ENCODE results near the gene TMPRSS7.

TMPRSS7 gene

GRCh38 chr3:112124907-112125607, 90.5 kb downstream of the TMPRSS7 start:
- no peak overlapping the region for H3K4ac ChIP-seq (ENCODE audit: low read length)
- no peak overlapping the region for H3K4me2 ChIP-seq (ENCODE audit: insufficient read depth, low read length, poor library complexity, severe bottlenecking)
- no peak overlapping the region for H2BK15ac ChIP-seq (ENCODE audit: low read length)
- H3K27ac ChIP-seq (replicated peaks; ENCODE audit: low read length), result no peak overlapping the region
- no peaks in the 10 kb centered on the region for H3K27me3 ChIP-seq (ENCODE audit: control insufficient read depth in 3 of 3, insufficient read depth in 3 of 3, low read depth in 1 of 3, low read length in 3 of 3)
- H2BK5ac ChIP-seq (ENCODE audit: low read length), result no peak overlapping the region
- H2AFZ ChIP-seq (ENCODE audit: low read length), result peak overlapping the region; percentile 9
- no peak overlapping the region for H3K18ac ChIP-seq (ENCODE audit: low read length)
- no peak overlapping the region for H3K14ac ChIP-seq (ENCODE audit: low read length)
- no peaks in the 10 kb centered on the region for H3K79me1 ChIP-seq (ENCODE audit: low read depth, low read length)
- H3K4me3 ChIP-seq (ENCODE audit: low read length in 2 of 2), result no peak overlapping the region
- peaks cover 18 to 19% of the 10 kb centered on the region in 2 donors for H3K4me1 ChIP-seq (ENCODE audit: control insufficient read depth in 2 of 2, insufficient read depth in 1 of 2, low read depth in 1 of 2, low read length in 2 of 2)
- no peaks in the 10 kb centered on the region for H3K36me3 ChIP-seq (replicated peaks in 1 of 2; ENCODE audit: control insufficient read depth in 2 of 2, insufficient read depth in 2 of 2, low read length in 2 of 2)
- no peak overlapping the region for H3K9ac ChIP-seq (ENCODE audit: low read depth, low read length, poor library complexity)
- WGBS, 2 donors (ENCODE audit: extremely low coverage in 2 of 2, insufficient read length in 2 of 2, insufficient replicate concordance in 1 of 2), result no CpG with 5 or more reads among the region's 5 CpGs
- no peaks in the 10 kb centered on the region for H3K9me3 ChIP-seq (replicated peaks in 1 of 2; ENCODE audit: control insufficient read depth in 2 of 2, insufficient read depth in 1 of 2, low read depth in 1 of 2, low read length in 2 of 2)
- peak overlapping the region; percentile 19 for H2BK12ac ChIP-seq (ENCODE audit: low read length)
- no peak overlapping the region for H4K91ac ChIP-seq (ENCODE audit: low read depth, low read length, poor library complexity)
- H3K23ac ChIP-seq (ENCODE audit: low read depth, low read length, poor library complexity), result no peak overlapping the region
- H4K8ac ChIP-seq (ENCODE audit: low read depth, low read length), result no peak overlapping the region
- no peak for DNase-seq (ENCODE audit: low spot score)
- H2AK5ac ChIP-seq (ENCODE audit: low read depth, low read length), result no peak overlapping the region
- H2BK120ac ChIP-seq (ENCODE audit: low read depth, low read length), result no peak overlapping the region

DNA sequence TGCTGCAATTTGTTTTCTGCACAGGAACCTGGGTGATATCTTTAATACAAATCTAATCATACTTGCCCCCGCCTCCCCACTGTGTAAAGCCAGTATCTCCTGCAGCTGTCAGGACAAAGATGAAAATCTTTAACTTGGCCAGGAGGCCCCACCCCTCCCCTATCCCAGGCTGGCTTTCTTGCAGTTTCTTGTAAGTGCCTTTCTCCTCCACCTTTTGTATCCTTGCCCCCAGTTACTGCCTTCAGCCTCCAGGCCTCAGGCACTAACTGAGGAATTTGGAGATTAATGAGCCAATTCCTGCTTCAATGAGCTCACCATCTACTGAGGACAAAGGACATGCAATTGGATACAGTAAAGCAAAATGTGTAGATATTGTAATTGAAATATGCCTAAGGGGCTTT, 92.0 kb downstream of the TMPRSS7 start:
- H3K4me3 ChIP-seq (ENCODE audit: low read length in 2 of 2), result no peak overlapping the region
- no peak overlapping the region for H3K9ac ChIP-seq (ENCODE audit: low read depth, low read length, poor library complexity)
- H2BK15ac ChIP-seq (ENCODE audit: low read length), result no peak overlapping the region
- DNase-seq (ENCODE audit: low spot score), result peak; percentile 20
- no peak overlapping the region for H3K18ac ChIP-seq (ENCODE audit: low read length)
- no peak overlapping the region for H3K14ac ChIP-seq (ENCODE audit: low read length)
- H3K4me1 ChIP-seq (ENCODE audit: control insufficient read depth in 2 of 2, insufficient read depth in 1 of 2, low read depth in 1 of 2, low read length in 2 of 2), result peaks cover 18 to 19% of the 10 kb centered on the region in 2 donors
- peak overlapping the region; percentile 33 for H2AFZ ChIP-seq (ENCODE audit: low read length)
- H3K36me3 ChIP-seq (replicated peaks in 1 of 2; ENCODE audit: control insufficient read depth in 2 of 2, insufficient read depth in 2 of 2, low read length in 2 of 2), result no peaks in the 10 kb centered on the region
- H3K27me3 ChIP-seq (ENCODE audit: control insufficient read depth in 3 of 3, insufficient read depth in 3 of 3, low read depth in 1 of 3, low read length in 3 of 3), result no peaks in the 10 kb centered on the region
- H2BK120ac ChIP-seq (ENCODE audit: low read depth, low read length), result no peak overlapping the region
- H3K79me1 ChIP-seq (ENCODE audit: low read depth, low read length), result no peaks in the 10 kb centered on the region
- no peak overlapping the region for H3K23ac ChIP-seq (ENCODE audit: low read depth, low read length, poor library complexity)
- H3K27ac ChIP-seq (replicated peaks; ENCODE audit: low read length), result peak overlapping the region; percentile 38
- H3K9me3 ChIP-seq (replicated peaks in 1 of 2; ENCODE audit: control insufficient read depth in 2 of 2, insufficient read depth in 1 of 2, low read depth in 1 of 2, low read length in 2 of 2), result no peaks in the 10 kb centered on the region
- H2BK5ac ChIP-seq (ENCODE audit: low read length), result no peak overlapping the region
- no CpG with 5 or more reads among the region's 1 CpG for WGBS, 2 donors (ENCODE audit: extremely low coverage in 2 of 2, insufficient read length in 2 of 2, insufficient replicate concordance in 1 of 2)
- H3K4me2 ChIP-seq (ENCODE audit: insufficient read depth, low read length, poor library complexity, severe bottlenecking), result no peak overlapping the region
- no peak overlapping the region for H4K91ac ChIP-seq (ENCODE audit: low read depth, low read length, poor library complexity)
- no peak overlapping the region for H2BK12ac ChIP-seq (ENCODE audit: low read length)
- no peak overlapping the region for H3K4ac ChIP-seq (ENCODE audit: low read length)
- no peak overlapping the region for H4K8ac ChIP-seq (ENCODE audit: low read depth, low read length)
- H2AK5ac ChIP-seq (ENCODE audit: low read depth, low read length), result no peak overlapping the region

DNA sequence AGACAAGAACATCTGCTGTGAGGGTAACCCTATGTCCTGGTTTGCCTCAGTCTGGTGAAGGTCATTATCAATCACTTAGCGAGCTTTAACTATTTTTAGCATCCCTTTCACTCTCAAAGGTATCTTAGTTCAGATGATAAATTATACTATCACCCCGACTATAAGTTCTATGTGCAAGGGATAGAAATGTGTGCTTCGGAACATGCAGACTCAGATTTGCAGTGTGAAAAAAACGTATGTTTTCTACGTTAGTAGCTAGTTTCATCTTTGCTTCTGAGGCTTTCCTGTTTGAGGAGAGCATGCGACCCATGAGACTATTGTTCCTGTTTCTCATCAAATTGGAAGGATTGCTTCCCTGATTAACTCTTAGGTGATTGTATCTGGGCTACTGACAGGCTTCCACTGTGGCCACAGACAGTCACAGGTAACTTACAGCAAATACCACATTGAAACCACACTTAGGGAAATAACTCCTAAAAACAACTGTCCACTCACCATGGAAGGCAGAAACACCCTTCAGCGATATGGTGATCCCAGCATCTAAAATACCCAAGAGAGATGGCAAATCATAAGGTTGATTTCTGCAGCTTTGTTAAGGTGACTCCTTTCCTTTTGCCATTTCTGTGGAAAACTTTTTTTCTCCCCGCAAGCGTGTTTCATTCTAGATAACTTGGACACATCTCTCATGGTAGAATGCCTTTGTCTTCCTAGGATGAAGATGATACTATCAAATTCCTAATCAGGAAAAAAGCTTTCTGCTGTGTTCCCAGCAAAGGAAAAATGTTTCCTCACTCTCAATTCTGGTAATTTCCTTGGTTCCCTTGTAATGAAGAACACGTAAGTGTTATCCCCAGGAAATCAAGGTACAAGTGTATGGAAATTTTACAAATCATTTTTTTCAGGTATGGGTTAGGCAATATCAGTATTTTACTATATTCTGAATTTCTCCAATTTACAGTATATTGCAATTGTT, 93.3 kb downstream of the TMPRSS7 start:
- no peak overlapping the region for H4K91ac ChIP-seq (ENCODE audit: low read depth, low read length, poor library complexity)
- no peaks in the 10 kb centered on the region for H3K9me3 ChIP-seq (replicated peaks in 1 of 2; ENCODE audit: control insufficient read depth in 2 of 2, insufficient read depth in 1 of 2, low read depth in 1 of 2, low read length in 2 of 2)
- H2BK120ac ChIP-seq (ENCODE audit: low read depth, low read length), result no peak overlapping the region
- H3K4me1 ChIP-seq (ENCODE audit: control insufficient read depth in 2 of 2, insufficient read depth in 1 of 2, low read depth in 1 of 2, low read length in 2 of 2), result peaks cover 18 to 19% of the 10 kb centered on the region in 2 donors
- H2BK5ac ChIP-seq (ENCODE audit: low read length), result no peak overlapping the region
- H3K4ac ChIP-seq (ENCODE audit: low read length), result no peak overlapping the region
- H2AFZ ChIP-seq (ENCODE audit: low read length), result no peak overlapping the region
- no peak overlapping the region for H2AK5ac ChIP-seq (ENCODE audit: low read depth, low read length)
- DNase-seq (ENCODE audit: low spot score), result no peak
- no peak overlapping the region for H2BK12ac ChIP-seq (ENCODE audit: low read length)
- no peak overlapping the region for H3K27ac ChIP-seq (replicated peaks; ENCODE audit: low read length)
- no peak overlapping the region for H3K23ac ChIP-seq (ENCODE audit: low read depth, low read length, poor library complexity)
- no peaks in the 10 kb centered on the region for H3K27me3 ChIP-seq (ENCODE audit: control insufficient read depth in 3 of 3, insufficient read depth in 3 of 3, low read depth in 1 of 3, low read length in 3 of 3)
- H3K36me3 ChIP-seq (replicated peaks in 1 of 2; ENCODE audit: control insufficient read depth in 2 of 2, insufficient read depth in 2 of 2, low read length in 2 of 2), result no peaks in the 10 kb centered on the region
- H3K18ac ChIP-seq (ENCODE audit: low read length), result no peak overlapping the region
- H3K4me3 ChIP-seq (ENCODE audit: low read length in 2 of 2), result no peak overlapping the region
- H3K14ac ChIP-seq (ENCODE audit: low read length), result no peak overlapping the region
- no peak overlapping the region for H2BK15ac ChIP-seq (ENCODE audit: low read length)
- no peak overlapping the region for H3K4me2 ChIP-seq (ENCODE audit: insufficient read depth, low read length, poor library complexity, severe bottlenecking)
- no peak overlapping the region for H4K8ac ChIP-seq (ENCODE audit: low read depth, low read length)
- no peaks in the 10 kb centered on the region for H3K79me1 ChIP-seq (ENCODE audit: low read depth, low read length)
- H3K9ac ChIP-seq (ENCODE audit: low read depth, low read length, poor library complexity), result no peak overlapping the region
- WGBS, 2 donors (ENCODE audit: extremely low coverage in 2 of 2, insufficient read length in 2 of 2, insufficient replicate concordance in 1 of 2), result no CpG with 5 or more reads among the region's 10 CpGs

Data from neuronal stem cell (in vitro differentiated cells).